Stimulated activated CD4-positive, alpha-beta T cell treated with anti-CD3 and anti-CD28 coated beads, Interleukin-12 subunit alpha, Interleukin-12 subunit beta, amount 100 ng/mL, for 48 hours (primary cell): ENCODE data around the gene DEFB124.
"Not testable (repeated sequence)": the region's sequence is repeated elsewhere in the genome, so short reads cannot be mapped to it uniquely, and the experiment has no call there.

Experiments used
- DNase-seq, 3 donors: peaks; one replicate each; pipeline ENCODE4 v3.0.0-alpha.2; 2020; ENCODE audit warnings: low read depth in 2 of 3, low spot score in 1 of 3

DEFB124 gene

GRCh38 chr20:31426891-31427551 lies 47.9 kb downstream of the DEFB124 start:
- not testable (repeated sequence) for DNase-seq

GRCh38 chr20:31425797-31426196 lies 49.1 kb downstream of the DEFB124 start:
- DNase-seq = no peak

GRCh38 chr20:31418307-31418706 lies 56.6 kb downstream of the DEFB124 start:
- no peak for DNase-seq

GRCh38 chr20:31415653-31416052 lies 59.3 kb downstream of the DEFB124 start:
- DNase-seq = no peak
